ENCODE data around the gene ESYT3.

- no peak for TF ChIP-seq CTCF (IDR thresholded peaks at IDR 0.05 in 4 of 5, conservative IDR thresholded peaks at IDR 0.05 in 1 of 5)
- no peak for TF ChIP-seq POLR2A (IDR thresholded peaks at IDR 0.05)
Observed at GRCh38 chr3:138440596-138440995, 6.2 kb downstream of the ESYT3 start.

Measured in gastrocnemius medialis (tissue), 4 donors.